ELR (cell line): ENCODE results near the gene ASTN2.
"Not testable (repeated sequence)": the region's sequence is repeated elsewhere in the genome, so short reads cannot be mapped to it uniquely, and the experiment has no call there.

Experiments
- DNase-seq: peaks from one replicate; pipeline ENCODE4 v3.0.0-alpha.2; 2015; ENCODE audit warnings: low read depth

Gene ASTN2

DNA sequence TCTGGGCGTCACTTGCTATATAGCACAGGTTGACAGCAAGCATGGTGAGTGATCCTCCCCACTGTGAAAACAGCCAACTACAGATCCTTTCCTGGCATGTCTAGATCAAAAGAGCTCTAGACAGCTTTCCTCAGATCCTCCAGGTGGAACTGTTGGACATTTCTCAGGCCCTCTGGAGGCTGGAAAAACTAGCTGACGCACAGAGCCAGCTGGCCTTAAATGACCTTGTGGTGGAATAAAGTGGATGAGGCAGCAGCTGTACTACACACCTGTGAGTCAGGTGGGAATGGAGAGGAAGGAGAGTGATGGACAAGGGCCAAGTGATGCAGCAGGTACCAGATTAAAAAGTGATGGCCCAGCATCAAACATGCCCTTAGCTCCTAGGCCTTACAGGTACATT, 555.1 kb downstream of the ASTN2 start:
- no peak for DNase-seq

DNA sequence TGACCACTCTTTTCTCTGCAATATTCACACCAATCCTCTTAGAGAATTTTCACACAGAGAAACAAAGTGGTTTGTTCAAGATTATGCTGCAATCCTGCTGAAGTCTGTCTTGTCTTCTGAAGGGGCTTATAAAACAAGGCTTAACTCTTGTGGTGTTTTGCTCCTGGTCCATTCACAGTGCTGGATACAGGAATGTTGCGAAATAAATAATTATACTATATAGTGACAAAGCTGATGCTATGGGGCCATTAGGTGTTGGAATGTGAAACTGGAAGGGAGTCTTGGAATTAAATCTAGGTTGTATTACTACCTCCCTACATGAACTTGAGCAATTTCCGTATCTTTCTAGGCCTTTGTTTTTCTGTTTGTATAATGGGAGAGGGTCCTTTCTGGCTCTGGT, 557.5 kb downstream of the ASTN2 start:
- no peak for DNase-seq

DNA sequence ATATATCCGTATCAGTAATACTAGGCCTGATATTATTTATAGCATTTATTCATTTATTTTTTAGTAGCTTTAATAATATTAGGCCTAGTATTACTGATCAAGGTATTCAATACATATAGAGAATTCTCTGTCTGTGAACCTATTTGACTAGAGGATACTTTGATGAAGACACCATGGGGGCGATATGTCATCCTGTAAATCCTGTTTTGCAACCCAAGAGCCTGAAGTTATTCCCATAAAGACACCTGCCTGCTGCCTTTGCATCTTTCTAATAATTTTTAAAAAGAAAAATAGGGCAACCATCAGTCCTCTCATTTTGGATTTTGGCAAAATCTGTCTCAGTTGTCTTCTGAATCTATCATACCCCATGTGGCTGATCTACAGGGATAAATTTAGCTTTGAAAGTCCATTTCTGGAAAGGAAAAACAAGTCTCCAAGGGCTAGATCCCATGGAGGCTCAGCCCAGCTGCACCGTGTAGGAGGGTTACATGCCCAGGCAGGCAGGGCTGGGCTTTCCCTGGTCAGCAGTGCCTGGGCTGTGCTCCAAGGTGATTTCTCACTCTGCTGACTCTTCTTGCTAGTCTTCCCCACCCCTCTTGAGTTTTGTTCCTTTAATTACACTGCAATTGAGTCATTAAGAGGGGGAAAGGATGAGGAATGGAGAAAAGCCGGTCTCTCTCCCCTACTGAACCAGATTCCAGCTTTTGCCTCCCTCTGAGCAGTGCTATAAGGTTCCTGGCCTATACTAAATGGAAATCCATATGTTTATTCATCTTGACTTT, 558.8 kb downstream of the ASTN2 start:
- DNase-seq: no peak

- no peak for DNase-seq
Observed at GRCh38 chr9:116849721-116850120, 565.1 kb downstream of the ASTN2 start.

DNA sequence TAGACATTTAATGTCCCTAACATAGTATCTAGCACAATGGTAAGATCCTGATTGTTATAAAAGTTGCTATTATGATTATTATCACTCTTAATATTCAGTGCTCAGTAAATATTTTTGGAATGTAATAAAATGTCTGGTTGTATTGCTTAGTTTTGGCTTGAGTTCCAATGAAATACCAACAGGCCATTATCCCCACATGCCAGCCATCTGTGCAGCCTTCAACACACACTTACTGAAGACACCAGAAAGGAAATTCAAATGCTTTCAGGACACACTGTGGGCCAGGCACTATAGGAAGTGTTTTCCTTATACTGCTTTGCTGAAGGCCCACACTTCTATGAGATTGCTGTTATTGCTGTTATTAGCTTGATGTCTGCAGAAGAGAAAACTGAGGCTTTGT, 570.2 kb downstream of the ASTN2 start:
- no peak for DNase-seq

DNA sequence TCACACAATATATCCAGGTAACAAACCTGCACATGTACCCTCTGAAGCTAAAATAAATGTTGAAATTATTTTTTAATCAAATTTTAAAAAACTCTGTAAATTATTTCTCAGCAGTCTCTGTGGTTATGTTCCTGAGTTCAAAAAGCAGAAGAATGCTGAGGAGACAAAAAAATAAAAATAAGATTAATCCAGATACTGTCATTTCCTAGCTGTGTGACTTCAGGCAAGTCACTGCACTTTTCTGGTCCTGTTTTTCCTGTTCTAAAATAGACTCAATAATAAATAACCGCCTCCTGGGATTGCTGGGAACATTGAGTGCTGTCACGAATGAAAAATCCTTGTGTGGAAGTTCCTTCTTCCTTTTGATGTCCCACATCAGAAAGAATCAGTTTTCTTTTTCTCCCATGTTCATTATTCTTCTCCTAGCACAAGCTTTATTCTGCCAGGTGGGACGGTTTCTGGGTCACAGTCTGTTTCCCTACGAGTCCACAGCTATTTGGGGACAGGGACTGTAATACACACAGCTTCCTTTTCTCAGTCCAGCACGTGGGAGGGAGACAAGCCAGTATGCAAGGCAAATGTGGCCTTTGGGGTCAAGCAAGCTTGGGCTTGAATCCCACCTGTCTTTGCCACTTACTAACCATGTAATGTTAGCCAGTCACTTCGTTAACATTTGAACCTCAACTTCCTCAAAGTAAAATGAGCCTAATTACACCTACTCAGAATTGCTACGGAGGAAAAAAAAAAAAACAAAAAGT, 570.8 kb downstream of the ASTN2 start:
- no peak for DNase-seq

GRCh38 chr9:116842658-116843057, 572.2 kb downstream of the ASTN2 start:
- no peak for DNase-seq

- not testable (repeated sequence) for DNase-seq
Observed at GRCh38 chr9:116838468-116838867, 576.4 kb downstream of the ASTN2 start.

- DNase-seq: no peak
Observed at GRCh38 chr9:116837018-116837989, 577.6 kb downstream of the ASTN2 start.

DNA sequence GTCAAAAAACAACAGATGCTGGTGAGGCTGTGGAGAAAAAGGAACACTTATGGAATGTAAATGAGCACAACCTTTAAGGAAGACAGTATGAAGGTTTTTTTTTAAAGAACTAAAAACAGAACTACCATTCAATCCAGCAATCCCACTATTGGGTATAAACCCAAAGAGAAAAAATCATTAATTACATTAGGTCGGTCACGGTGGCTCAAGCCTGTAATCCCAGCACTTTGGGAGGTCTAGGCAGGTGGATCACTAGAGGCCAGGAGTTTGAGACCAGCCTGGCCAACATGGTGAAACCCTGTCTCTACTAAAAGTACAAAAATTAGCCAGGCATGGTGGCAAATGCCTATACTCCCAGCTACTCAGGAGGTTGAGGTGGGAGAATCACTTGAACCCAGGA, 584.5 kb downstream of the ASTN2 start:
- not testable (repeated sequence) for DNase-seq

DNA sequence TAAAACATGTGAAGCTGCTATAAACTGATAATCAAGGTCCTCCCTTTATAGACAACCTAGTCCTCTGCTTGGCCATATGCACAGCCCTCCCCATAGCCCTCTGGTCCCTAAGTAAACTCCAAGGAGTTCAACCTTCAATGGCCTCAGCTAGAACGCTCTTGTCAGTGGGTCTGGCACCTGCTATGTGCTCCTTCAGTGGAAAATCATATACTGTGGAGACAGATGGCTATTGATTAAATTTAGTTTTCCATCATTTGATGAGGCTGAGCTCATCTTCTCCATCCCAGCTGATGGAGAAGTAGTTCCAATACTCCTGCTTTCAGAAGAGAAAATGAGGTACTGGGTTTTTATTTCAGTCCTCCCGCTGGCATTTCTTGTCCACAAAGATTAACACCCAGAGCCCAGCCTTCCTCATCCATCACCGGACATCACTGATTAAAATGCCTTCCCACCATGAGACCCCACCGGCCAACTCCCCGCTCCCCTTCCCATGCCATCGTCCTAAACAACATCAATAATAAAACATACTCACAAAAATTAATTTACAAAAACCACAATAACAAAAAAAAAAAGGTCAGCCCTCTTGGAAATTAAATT, 593.1 kb downstream of the ASTN2 start:
- DNase-seq: no peak

GRCh38 chr9:116819116-116819515, 595.7 kb downstream of the ASTN2 start:
- DNase-seq: no peak

DNA sequence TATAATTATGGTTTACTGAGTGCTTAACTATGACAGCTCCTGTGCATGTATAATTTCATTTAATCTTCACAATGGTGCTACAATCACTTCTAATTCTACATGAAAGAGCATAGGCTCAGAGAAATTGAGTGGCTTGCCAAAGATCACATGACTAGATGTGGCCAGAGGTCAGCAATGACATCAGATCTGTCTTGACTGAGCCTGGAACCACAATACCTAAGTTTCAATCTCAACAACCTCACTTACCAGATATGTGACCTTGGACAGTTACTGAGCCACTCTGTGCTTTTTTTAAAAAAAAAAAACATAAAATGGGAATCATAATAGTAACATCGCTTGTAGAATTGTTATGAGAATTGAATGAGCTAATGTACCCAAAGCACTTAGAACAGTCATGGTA, 597.1 kb downstream of the ASTN2 start:
- no peak for DNase-seq

GRCh38 chr9:116816484-116816883, 598.4 kb downstream of the ASTN2 start:
- no peak for DNase-seq

DNA sequence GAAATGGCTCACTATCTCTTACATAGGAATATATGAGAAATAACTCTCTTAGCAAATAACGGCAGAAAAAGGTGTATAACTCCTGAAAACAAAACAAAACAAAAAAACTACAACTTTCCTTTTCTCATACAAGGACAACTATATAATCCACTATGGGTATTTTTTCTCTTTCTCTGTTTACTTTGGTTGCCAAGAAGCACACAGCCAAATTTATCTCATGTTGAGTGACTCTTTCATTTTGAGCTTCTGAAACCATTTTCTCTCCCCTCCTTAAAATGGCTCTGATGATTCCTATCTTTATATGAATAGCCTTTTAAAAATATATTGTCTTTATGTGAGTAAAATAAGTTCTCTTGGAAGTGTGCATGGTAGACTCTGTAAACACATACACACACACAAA, 599.0 kb downstream of the ASTN2 start:
- no peak for DNase-seq

DNA sequence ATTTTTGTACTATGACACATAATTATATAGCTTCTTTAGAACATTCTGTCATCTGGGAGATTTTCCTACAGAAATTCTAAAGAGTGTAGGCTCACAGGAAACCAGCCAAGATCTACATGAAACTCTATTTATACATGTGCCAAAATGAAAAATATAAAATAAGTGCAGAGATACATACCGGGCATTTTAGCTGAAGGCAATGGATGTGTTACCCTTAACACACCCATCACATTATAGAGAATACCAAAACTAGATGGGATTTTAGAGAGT, 601.9 kb downstream of the ASTN2 start:
- no peak for DNase-seq

GRCh38 chr9:116812231-116813030, 602.4 kb downstream of the ASTN2 start:
- no peak for DNase-seq

GRCh38 chr9:116809656-116810055, 605.2 kb downstream of the ASTN2 start:
- no peak for DNase-seq

DNA sequence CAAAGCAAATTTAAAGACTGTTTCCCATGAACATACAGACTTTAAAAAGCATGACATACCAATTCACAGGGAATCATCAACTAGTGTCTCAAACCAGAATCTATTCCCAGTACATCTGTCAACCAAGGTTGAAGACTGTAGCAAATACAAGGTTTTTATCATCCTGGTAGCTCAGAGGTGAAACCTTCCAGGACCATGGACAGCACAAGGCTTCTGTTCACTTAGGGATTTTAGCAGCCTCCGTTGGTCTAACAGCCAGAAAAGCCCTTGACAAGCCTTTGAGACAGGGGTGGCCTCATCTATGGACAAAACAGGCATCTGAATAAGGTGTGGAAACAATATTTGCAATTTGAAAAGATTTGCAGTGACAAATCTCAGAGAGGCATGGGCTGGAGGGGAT, 608.8 kb downstream of the ASTN2 start:
- DNase-seq: peak; percentile 14

- no peak for DNase-seq
Observed at GRCh38 chr9:116800885-116801284, 614.0 kb downstream of the ASTN2 start.

DNA sequence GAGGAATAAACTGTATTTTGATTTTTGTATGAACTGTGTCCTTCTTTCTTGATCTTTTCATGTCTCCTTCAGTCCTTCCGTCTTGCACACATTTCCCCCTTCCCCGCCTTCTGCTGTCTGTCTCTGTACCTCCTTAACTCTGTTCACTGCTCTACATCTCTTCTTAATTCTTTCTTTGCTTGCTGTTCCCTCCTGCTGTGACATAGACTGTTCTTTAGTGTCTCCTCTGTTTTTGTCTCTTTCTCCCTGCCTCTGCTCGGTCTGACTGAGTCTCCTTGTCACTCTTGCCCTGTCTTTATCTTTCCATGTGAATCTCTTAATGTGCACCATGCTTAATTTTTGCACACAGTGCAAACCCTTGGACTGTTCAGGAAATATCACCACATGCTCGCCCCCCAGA, 614.8 kb downstream of the ASTN2 start:
- no peak for DNase-seq
